Psoas muscle (tissue), 8 donors: Measurements from ENCODE around the gene UBAP2. TPM values are rescaled to one million over a fixed set of nuclear protein-coding genes. Genes with fewer than 3 reads are reported as not detected.
A peak's percentile ranks its signal among the peaks of the same experiment; 100 is the strongest.

Experiments
- ATAC-seq, 4 donors: fragments of 200-7000 bp; cut with Tn5 transposase; one replicate each; pipeline ENCODE4 v1.9.1; 2020; ENCODE audit warnings: moderate library complexity in 3 of 4, mild to moderate bottlenecking in 2 of 4
- DNase-seq, 2 donors: peaks; one replicate each; pipeline ENCODE4 v3.0.0-alpha.2; 2020
- H3K27ac ChIP-seq: fragments of 200-600 bp; one replicate; pipeline ENCODE4 v1.8.0; 2022
- H3K27me3 ChIP-seq, 3 donors: fragments of 200-600 bp in 1 of 3; one replicate each; pipeline versions ENCODE4 v1.6.1 to v1.8.0; 2013 to 2022; ENCODE audit warnings: low read length in 2 of 3, mild to moderate bottlenecking in 2 of 3, moderate library complexity in 1 of 3; ENCODE audit not compliant: insufficient read depth in 3 of 3
- H3K36me3 ChIP-seq, 2 donors: fragments of 200-600 bp in 1 of 2; one replicate each; pipeline versions ENCODE4 v1.6.1 to v1.8.0; 2013 to 2022; ENCODE audit warnings: low read depth in 1 of 2, mild to moderate bottlenecking in 1 of 2, moderate library complexity in 1 of 2; ENCODE audit not compliant: insufficient read depth in 1 of 2
- H3K4me1 ChIP-seq: fragments of 200-600 bp; one replicate; pipeline ENCODE4 v1.8.0; 2022
- H3K4me3 ChIP-seq: fragments of 200-600 bp; one replicate; pipeline ENCODE4 v1.8.0; 2022; ENCODE audit warnings: mild to moderate bottlenecking
- H3K9me3 ChIP-seq: fragments of 200-600 bp; one replicate; pipeline ENCODE4 v1.8.0; 2022
- CTCF ChIP-seq: fragments of 200-600 bp; IDR thresholded peaks from one replicate; pipeline ENCODE4 v1.8.0; 2022; ENCODE audit warnings: antibody characterized with exemption
- WGBS, 3 donors: extraction: QIAGEN DNeasy Blood & Tissue Kit; methylation state at CpG; one replicate each; pipeline versions ENCODE4 v1.1.6 to v1.1.7; 2013; 5-methylcytosine and 5-hydroxymethylcytosine counted together
- intact Hi-C, 2 donors: fragments of 100-400 bp; cut with DNase I; formaldehyde crosslinking; loops; one replicate each; pipeline versions ENCODE4 v1.11.0 to v1.14.2; 2022
- polyA plus RNA-seq, 3 donors: library from polyadenylated mRNA; stranded (reverse); fragments of 200-250 nt; gene quantifications; one replicate each; pipeline ENCODE4 v1.2.3, GENCODE V29; 2013
- total RNA-seq, 4 donors: library from RNA; stranded (reverse); fragmentation: NEBNext Ultra II Directional in 2 of 4; extraction: Animal tissue kit (Norgen Biotek cat#: 25700) in 2 of 4; gene quantifications; one replicate each; pipeline versions ENCODE4 v1.2.1 to v1.2.4, GENCODE V29; 2021 to 2023
- donor health status: healthy with polysubstance abuse.
- donor health status: DM: no; HTN: no; CAD: no; lungs with moderate emphysema.
- donor health status: Bipolar disorder and iron deficiency.
- donor health status: healthy.
- donor health status: DM: yes; HTN: yes; CAD: no.
- donor health status: DM: no; HTN: no; CAD: no.
- donor health status: DM: no; HTN: no; CAD: no.
- donor health status: DM: yes; HTN: yes; CAD: no.

Gene UBAP2
- total and polyA plus RNA-seq, 7 donors = 14.4 to 46.3 (median 31.5) TPM

- 78 to 93% (median 90%) methylated on average over 3 of the region's 3 CpGs for WGBS, 3 donors
- no peaks in the 10 kb centered on the region for H3K9me3 ChIP-seq
- intact Hi-C loops = no loop called here
Observed at GRCh38 chr9:34059954-34060353, 11.3 kb upstream of the UBAP2 start.

GRCh38 chr9:34059281-34059680, 10.6 kb upstream of the UBAP2 start:
- ATAC-seq = no peak
- 23 to 54% (median 40%) methylated on average over 3 of the region's 3 CpGs for WGBS, 3 donors
- TF ChIP-seq CTCF = no peak
- Histone ChIP-seq H3K4me1 (no peaks in the 10 kb centered on the region), H3K4me3 (no peak overlapping the region), H3K9me3 (no peaks in the 10 kb centered on the region), H3K27me3 (no peaks in the 10 kb centered on the region), H3K27ac (no peak overlapping the region), H3K36me3 (no peaks in the 10 kb centered on the region)
- intact Hi-C loops = no loop called here
- no peak for DNase-seq

More at GRCh38 chr9:34059954-34060353, 11.3 kb upstream of the UBAP2 start:
- Histone ChIP-seq H3K36me3 (no peaks in the 10 kb centered on the region), H3K27me3 (no peaks in the 10 kb centered on the region), H3K4me1 (no peaks in the 10 kb centered on the region), H3K4me3 (no peak overlapping the region), H3K27ac (no peak overlapping the region)
- DNase-seq (no peak), ATAC-seq (no peak)
- TF ChIP-seq CTCF = no peak

GRCh38 chr9:34049630-34050384, 1.1 kb upstream of the UBAP2 start:
- H3K4me1 ChIP-seq = peaks cover 22% of the 10 kb centered on the region
- intact Hi-C loops = loop anchor here in 1 of 2 donors (5.0 to 10.0 kb wide), 2 partner anchors 37 to 65 kb away; no protein-coding TSS in a partner anchor
- WGBS, 3 donors = 48 to 55% (median 54%) methylated on average over 18 of the region's 18 CpGs
- no peaks in the 10 kb centered on the region for H3K36me3 ChIP-seq
- TF ChIP-seq CTCF = no peak
- peak overlapping the region; percentile 98 for H3K27ac ChIP-seq
- DNase-seq = no peak
- no peak for ATAC-seq
- peak overlapping the region; percentile 94 for H3K4me3 ChIP-seq
- H3K9me3 ChIP-seq = no peaks in the 10 kb centered on the region
- H3K27me3 ChIP-seq = no peaks in the 10 kb centered on the region

GRCh38 chr9:34047864-34048726, 592 bp downstream of the UBAP2 start:
- TF ChIP-seq CTCF = no peak
- 1% methylated on average over 29 of the region's 29 CpGs for WGBS, 3 donors
- H3K4me1 ChIP-seq = peaks cover 24% of the 10 kb centered on the region
- DNase-seq (peak; percentile 40 to 72), ATAC-seq (peak; percentile 37 to 64 (median 56))
- no peaks in the 10 kb centered on the region for H3K9me3 ChIP-seq
- peak overlapping the region; percentile 98 for H3K27ac ChIP-seq
- peaks cover 0 to 8% of the 10 kb centered on the region in 2 donors for H3K36me3 ChIP-seq
- intact Hi-C loops = loop anchor here in 1 of 2 donors (5.0 to 10.0 kb wide), 2 partner anchors 39 to 63 kb away; no protein-coding TSS in a partner anchor
- H3K27me3 ChIP-seq = no peaks in the 10 kb centered on the region
- peak overlapping the region; percentile 94 for H3K4me3 ChIP-seq
